Esophagus squamous epithelium (tissue), 5 donors: Measurements from ENCODE around the gene LGI2. TPM values are rescaled to one million over a fixed set of nuclear protein-coding genes. Genes with fewer than 3 reads are reported as not detected.
"Not testable (repeated sequence)": the region's sequence is repeated elsewhere in the genome, so short reads cannot be mapped to it uniquely, and the experiment has no call there.

Experiments used
- DNase-seq: peaks from one replicate; lab custom pipeline; 2025; lab: John Stamatoyannopoulos, UW
- H3K27ac ChIP-seq, 4 donors: fragments of 200-600 bp; sonication (generic); one replicate each; pipeline ENCODE4 v1.5.1; 2016 to 2019; ENCODE audit warnings: mild to moderate bottlenecking in 1 of 4
- H3K27me3 ChIP-seq, 4 donors: fragments of 200-600 bp; sonication (generic); 1 replicate in 3 of 4; 2 replicates in 1 of 4; pipeline versions ENCODE4 v1.5.1 to v1.6.0; 2017 to 2021; ENCODE audit warnings: antibody characterized with exemption in 1 of 4
- H3K36me3 ChIP-seq, 3 donors: fragments of 200-600 bp; sonication (generic); one replicate each; pipeline ENCODE4 v1.5.1; 2016 to 2019
- H3K4me1 ChIP-seq, 3 donors: fragments of 200-600 bp; sonication (generic); one replicate each; pipeline ENCODE4 v1.5.1; 2017 to 2019
- H3K4me3 ChIP-seq, 4 donors: fragments of 200-600 bp; sonication (generic); 1 replicate in 3 of 4; 2 replicates in 1 of 4; pipeline ENCODE4 v1.5.1; 2016 to 2019; ENCODE audit warnings: mild to moderate bottlenecking in 2 of 4, moderate library complexity in 1 of 4
- H3K9me3 ChIP-seq, 3 donors: fragments of 200-600 bp; sonication (generic); one replicate each; pipeline ENCODE4 v1.5.1; 2016 to 2019
- POLR2A ChIP-seq, 4 donors: fragments of 450-650 bp; IDR thresholded peaks; one replicate each; pipeline ENCODE4 v1.6.1; 2017; ENCODE audit warnings: antibody characterized with exemption in 4 of 4, mild to moderate bottlenecking in 4 of 4, moderate library complexity in 3 of 4
- WGBS, 2 donors: methylation state at CpG; one replicate each; pipeline ENCODE4 v1.1.5; 2018; 5-methylcytosine and 5-hydroxymethylcytosine counted together
- intact Hi-C: fragments of 100-400 bp; cut with DNase I; formaldehyde crosslinking; loops from one replicate; pipeline ENCODE4 v1.15.0; 2022
- total RNA-seq, 4 donors: library from RNA; depleted of rRNA; stranded (reverse); fragments of >200 nt; gene quantifications; one replicate each; pipeline ENCODE4 v1.1.0, GENCODE V29; 2016
- TF ChIP-seq, protein P1 (sequence below), 6 experiments: fragments of 450-650 bp in 4 of 6; fragments of 200-600 bp in 2 of 6; sonication (generic) in 2 of 6; IDR thresholded peaks; one replicate each; pipeline ENCODE4 v1.5.1; 2016 to 2019; ENCODE audit warnings: antibody characterized with exemption in 6 of 6, mild to moderate bottlenecking in 4 of 6, moderate library complexity in 4 of 6
- donor health status: DM: yes; HTN: yes; CAD: no.

LGI2 gene
- total RNA-seq, 4 donors from 2014 or later = 0.04 to 3.8 (median 0.57) TPM; not detected in 1

DNA sequence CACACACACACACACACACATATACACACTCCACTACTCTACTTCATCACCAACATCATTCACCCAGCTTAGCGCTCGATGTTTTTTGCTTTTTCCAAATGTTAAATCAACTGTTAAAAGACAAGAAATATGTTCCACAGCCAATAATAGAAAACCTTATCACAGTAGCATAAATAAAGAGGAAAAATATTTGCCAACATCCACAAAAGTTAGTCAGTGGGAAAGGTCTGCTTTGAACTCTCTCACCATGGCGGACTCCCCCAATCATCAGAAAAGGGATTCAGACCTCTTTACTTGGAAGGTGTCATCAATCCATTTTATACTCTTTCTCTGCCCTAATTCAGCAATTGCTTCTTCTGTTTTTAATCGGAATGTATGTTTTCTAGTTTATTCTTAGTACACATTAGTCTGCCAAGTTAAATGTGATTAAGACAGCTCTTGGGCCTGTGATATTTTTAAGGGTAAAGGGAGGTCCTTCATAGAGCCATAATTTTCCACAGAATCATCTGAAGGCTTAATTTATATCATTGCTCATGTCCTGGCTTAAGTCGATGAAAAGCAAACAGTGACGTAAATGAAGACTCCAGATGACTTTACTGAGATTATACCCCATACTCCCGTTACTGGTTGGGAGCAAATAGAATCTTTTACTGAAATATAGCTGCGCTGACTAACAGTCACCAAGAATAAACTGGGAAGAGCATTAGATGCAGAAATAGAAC lies 29.7 kb upstream of the LGI2 start:
- peaks cover 0 to 6% (median 0%) of the 10 kb centered on the region in 4 donors for H3K27me3 ChIP-seq
- DNase-seq = no peak

DNA sequence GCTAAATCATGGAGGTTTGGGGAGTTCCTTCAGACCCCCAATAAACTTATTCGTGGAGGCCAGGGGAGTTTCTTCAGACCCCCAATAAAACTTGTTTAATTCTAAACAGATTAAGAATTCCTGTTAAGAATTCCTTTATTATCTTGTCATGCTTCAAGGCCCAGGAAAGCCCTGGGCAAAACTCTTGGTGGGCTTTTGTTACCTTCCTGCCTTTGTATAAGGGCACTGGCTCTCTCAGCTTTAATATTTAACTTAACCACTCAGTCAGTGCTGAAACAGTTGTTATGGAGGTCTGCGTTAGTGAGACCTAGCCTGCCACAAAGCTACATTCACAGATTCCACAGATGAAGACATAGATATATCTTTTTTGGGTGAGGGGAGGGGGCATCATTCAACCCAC lies 29.0 kb upstream of the LGI2 start:
- TF ChIP-seq, protein P1, sequence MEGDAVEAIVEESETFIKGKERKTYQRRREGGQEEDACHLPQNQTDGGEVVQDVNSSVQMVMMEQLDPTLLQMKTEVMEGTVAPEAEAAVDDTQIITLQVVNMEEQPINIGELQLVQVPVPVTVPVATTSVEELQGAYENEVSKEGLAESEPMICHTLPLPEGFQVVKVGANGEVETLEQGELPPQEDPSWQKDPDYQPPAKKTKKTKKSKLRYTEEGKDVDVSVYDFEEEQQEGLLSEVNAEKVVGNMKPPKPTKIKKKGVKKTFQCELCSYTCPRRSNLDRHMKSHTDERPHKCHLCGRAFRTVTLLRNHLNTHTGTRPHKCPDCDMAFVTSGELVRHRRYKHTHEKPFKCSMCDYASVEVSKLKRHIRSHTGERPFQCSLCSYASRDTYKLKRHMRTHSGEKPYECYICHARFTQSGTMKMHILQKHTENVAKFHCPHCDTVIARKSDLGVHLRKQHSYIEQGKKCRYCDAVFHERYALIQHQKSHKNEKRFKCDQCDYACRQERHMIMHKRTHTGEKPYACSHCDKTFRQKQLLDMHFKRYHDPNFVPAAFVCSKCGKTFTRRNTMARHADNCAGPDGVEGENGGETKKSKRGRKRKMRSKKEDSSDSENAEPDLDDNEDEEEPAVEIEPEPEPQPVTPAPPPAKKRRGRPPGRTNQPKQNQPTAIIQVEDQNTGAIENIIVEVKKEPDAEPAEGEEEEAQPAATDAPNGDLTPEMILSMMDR (IDR thresholded peaks at IDR 0.05) = no peak
- TF ChIP-seq POLR2A (IDR thresholded peaks at IDR 0.05) = no peak
- Histone ChIP-seq H3K27me3 (peaks cover 0 to 6% (median 0%) of the 10 kb centered on the region in 4 donors), H3K4me1 (no peaks in the 10 kb centered on the region), H3K9me3 (no peaks in the 10 kb centered on the region), H3K27ac (no peak overlapping the region), H3K36me3 (no peaks in the 10 kb centered on the region), H3K4me3 (no peak overlapping the region)
- no peak for DNase-seq
- intact Hi-C loops = no loop called here
- 68 to 82% methylated on average over 2 of the region's 2 CpGs for WGBS, 2 donors

More for the DNA sequence above, 29.7 kb upstream of the LGI2 start:
- no peaks in the 10 kb centered on the region for H3K36me3 ChIP-seq
- intact Hi-C loops = no loop called here
- H3K9me3 ChIP-seq = no peaks in the 10 kb centered on the region
- H3K4me1 ChIP-seq = no peaks in the 10 kb centered on the region
- 65 to 80% methylated on average over 8 of the region's 8 CpGs for WGBS, 2 donors
- no peak overlapping the region for H3K27ac ChIP-seq
- no peak overlapping the region for H3K4me3 ChIP-seq
- TF ChIP-seq, protein P1 (IDR thresholded peaks at IDR 0.05) = no peak
- TF ChIP-seq POLR2A (IDR thresholded peaks at IDR 0.05) = no peak

DNA sequence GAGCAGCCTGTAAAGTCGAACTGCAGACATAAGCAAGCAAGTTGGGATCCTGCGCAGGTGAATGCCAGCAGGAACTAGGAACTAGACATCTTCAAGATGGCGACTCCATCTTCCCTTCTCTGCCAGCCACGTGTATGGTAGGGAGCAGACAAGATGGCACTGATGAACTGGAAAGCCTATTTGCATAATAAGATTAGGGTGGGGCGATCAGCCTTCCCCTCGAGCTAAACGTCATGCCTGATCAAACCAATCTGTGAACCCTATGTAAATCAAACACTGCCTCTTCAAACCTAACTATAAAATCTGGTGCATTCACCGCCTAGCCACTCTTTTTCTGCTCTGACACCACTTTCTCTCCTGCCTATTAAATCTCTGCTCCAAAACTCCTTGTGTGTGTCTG lies 28.1 kb upstream of the LGI2 start:
- intact Hi-C loops = no loop called here

DNA sequence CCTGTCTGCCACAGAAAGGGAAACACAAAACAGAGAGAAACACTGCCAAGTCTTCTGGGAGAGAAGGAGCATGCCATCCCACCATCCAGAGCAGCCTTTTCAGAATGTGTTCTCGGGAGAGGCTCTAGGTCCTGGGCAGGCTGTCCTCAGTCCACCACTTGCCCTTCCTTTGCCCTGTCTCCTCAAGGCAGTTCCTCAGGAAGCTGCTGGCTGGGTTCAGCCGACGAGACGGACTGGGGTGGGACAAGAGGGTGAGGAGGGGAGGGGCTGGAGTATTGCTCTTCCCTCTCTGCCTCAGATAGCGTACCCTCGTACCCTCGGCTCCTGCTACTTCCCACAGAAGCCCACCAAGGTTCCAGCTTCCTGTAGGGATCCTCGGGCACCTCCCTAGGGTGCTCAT lies 26.6 kb upstream of the LGI2 start:
- no peak for DNase-seq
- H3K9me3 ChIP-seq = no peaks in the 10 kb centered on the region
- no peak overlapping the region for H3K27ac ChIP-seq
- 60 to 70% methylated on average over 4 to 5 of the region's 8 CpGs for WGBS, 2 donors
- no peaks in the 10 kb centered on the region for H3K36me3 ChIP-seq
- peaks cover 0 to 6% (median 0%) of the 10 kb centered on the region in 4 donors for H3K27me3 ChIP-seq
- intact Hi-C loops = no loop called here
- TF ChIP-seq, protein P1 (IDR thresholded peaks at IDR 0.05) = no peak
- TF ChIP-seq POLR2A (IDR thresholded peaks at IDR 0.05) = no peak
- H3K4me1 ChIP-seq = no peaks in the 10 kb centered on the region
- no peak overlapping the region for H3K4me3 ChIP-seq

More for the DNA sequence above, 28.1 kb upstream of the LGI2 start:
- WGBS, 2 donors = 78 to 79% methylated on average over 4 to 8 of the region's 8 CpGs
- Histone ChIP-seq H3K4me3 (no peak overlapping the region), H3K9me3 (no peaks in the 10 kb centered on the region), H3K4me1 (no peaks in the 10 kb centered on the region), H3K27me3 (peaks cover 0 to 6% (median 0%) of the 10 kb centered on the region in 4 donors), H3K36me3 (no peaks in the 10 kb centered on the region), H3K27ac (no peak overlapping the region)
- no peak for DNase-seq
- TF ChIP-seq, protein P1 (IDR thresholded peaks at IDR 0.05) = no peak
- TF ChIP-seq POLR2A (IDR thresholded peaks at IDR 0.05) = no peak

DNA sequence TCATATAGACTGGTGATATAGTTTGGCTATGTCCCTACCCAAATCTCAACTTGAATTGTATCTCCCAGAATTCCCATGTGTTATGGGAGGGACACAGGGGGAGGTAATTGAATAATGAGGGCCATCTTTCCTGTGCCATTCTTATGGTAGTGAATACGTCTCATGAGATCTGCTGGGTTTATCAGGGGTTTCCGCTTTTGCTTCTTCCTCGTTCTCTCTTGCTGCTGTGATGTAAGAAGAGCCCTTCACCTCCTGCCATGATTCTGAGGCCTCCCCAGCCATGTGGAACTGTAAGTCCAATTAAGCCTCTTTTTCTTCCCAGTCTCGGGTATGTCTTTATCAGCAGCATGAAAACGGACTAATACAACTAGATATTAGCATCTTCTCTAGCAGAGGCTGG lies 21.3 kb upstream of the LGI2 start:
- intact Hi-C loops, H3K36me3 ChIP-seq: not testable (repeated sequence)

More for the DNA sequence above, 21.3 kb upstream of the LGI2 start:
- H3K9me3 ChIP-seq, H3K4me3 ChIP-seq, DNase-seq, H3K4me1 ChIP-seq, H3K27ac ChIP-seq, H3K27me3 ChIP-seq: not testable (repeated sequence)
- 88 to 93% methylated on average over 5 of the region's 5 CpGs for WGBS, 2 donors
